HepG2 (cell line): ENCODE data around the gene FECH. TPM values are rescaled to one million over a fixed set of nuclear protein-coding genes. Genes with fewer than 3 reads are reported as not detected.
"Not testable (repeated sequence)": the region's sequence is repeated elsewhere in the genome, so short reads cannot be mapped to it uniquely, and the experiment has no call there.

Source experiments
- ATAC-seq: fragments of 200-7000 bp; cut with Tn5 transposase; 3 replicates; pipeline ENCODE4 v1.9.1; 2020; ENCODE audit warnings: mild to moderate bottlenecking, moderate library complexity
- BruUV-seq: library from RNA; stranded (reverse); fragments of 400-500 nt; replicated peaks from 2 replicates; lab custom pipeline; 2021; lab: Mats Ljungman, UMichigan
- CTCF ChIA-PET: fragments of 300-600 bp; formaldehyde crosslinking; extraction: SDS; loops from one replicate; lab custom pipeline; 2021; ENCODE audit warnings: low total read pairs, inconsistent platforms, low intra/inter-chr PET ratio; lab: Yijun Ruan, JAX
- POLR2A ChIA-PET: fragments of 350-600 bp; sonication (Branson Sonifier 250); formaldehyde crosslinking; loops from one replicate; lab custom pipeline; 2020; ENCODE audit warnings: antibody characterized with exemption, inconsistent platforms; lab: Yijun Ruan, JAX
- DNase-seq: peaks from one replicate; pipeline ENCODE4 v3.0.0-alpha.2; 2015; ENCODE audit warnings: low spot score
- FAIRE-seq: peaks from 3 replicates; lab custom pipeline; 2011; peaks lifted over from hg19 to GRCh38; lab: Jason Lieb, UNC
- H2AFZ ChIP-seq: one replicate; pipeline ENCODE4 v1.6.1; 2011; ENCODE audit warnings: low read length, inconsistent platforms
- H3K27ac ChIP-seq: fragments of 300-600 bp; 3 replicates; pipeline ENCODE4 v1.8.0; 2011; ENCODE audit warnings: mixed run types, mild to moderate bottlenecking, mixed read lengths, low read length, inconsistent platforms; ENCODE audit not compliant: insufficient read depth; ENCODE audit errors: extremely low read length
- H3K27me3 ChIP-seq, 2 experiments: fragments of 200-600 bp in 1 of 2; 2 replicates in 1 of 2; 3 replicates in 1 of 2; pipeline versions ENCODE4 v1.6.0 to v1.8.0; 2011; ENCODE audit warnings: low read length in 2 of 2, mild to moderate bottlenecking in 2 of 2, moderate library complexity in 2 of 2, inconsistent platforms in 1 of 2; ENCODE audit not compliant: insufficient read depth in 2 of 2, control insufficient read depth in 1 of 2
- H3K36me3 ChIP-seq, 2 experiments: fragments of 200-600 bp in 1 of 2; replicated peaks in 1 of 2; 2 replicates in 1 of 2; 3 replicates in 1 of 2; pipeline versions ENCODE4 v1.5.1 to v1.8.0; 2011; ENCODE audit warnings: low read length in 2 of 2, inconsistent platforms in 1 of 2; ENCODE audit not compliant: insufficient read depth in 2 of 2, control insufficient read depth in 1 of 2
- H3K4me1 ChIP-seq: 2 replicates; pipeline ENCODE4 v1.5.1; 2012; ENCODE audit warnings: low read length, inconsistent platforms; ENCODE audit not compliant: insufficient read depth
- H3K4me2 ChIP-seq: 2 replicates; pipeline ENCODE4 v1.6.0; 2011; ENCODE audit warnings: low read depth, low read length, inconsistent platforms
- H3K4me3 ChIP-seq, 3 experiments: fragments of 200-600 bp in 1 of 3; sonication (generic), shearing (Covaris generic) in 1 of 3; replicated peaks in 1 of 3; 2 replicates each; pipeline ENCODE4 v1.5.1; 2011 to 2016; ENCODE audit warnings: low read length in 3 of 3, inconsistent platforms in 2 of 3, low read depth in 2 of 3, mild to moderate bottlenecking in 2 of 3, control low read depth in 1 of 3, mixed read lengths in 1 of 3; ENCODE audit not compliant: insufficient read depth in 1 of 3
- H3K79me2 ChIP-seq: one replicate; pipeline ENCODE4 v1.6.1; 2011; ENCODE audit warnings: low read length, inconsistent platforms; ENCODE audit not compliant: insufficient read depth
- H3K9ac ChIP-seq: 2 replicates; pipeline ENCODE4 v1.6.0; 2011; ENCODE audit warnings: mild to moderate bottlenecking, low read depth, low read length, inconsistent platforms; ENCODE audit not compliant: insufficient read depth
- H3K9me3 ChIP-seq: 2 replicates; pipeline ENCODE4 v1.5.1; 2012; ENCODE audit warnings: mild to moderate bottlenecking, low read length
- H4K20me1 ChIP-seq: 2 replicates; pipeline ENCODE4 v1.6.0; 2011; ENCODE audit warnings: inconsistent platforms, mild to moderate bottlenecking, low read length, moderate library complexity; ENCODE audit not compliant: insufficient read depth
- PAX8 ChIP-seq: sonication (generic); formaldehyde crosslinking; IDR thresholded peaks from 2 replicates; pipeline ENCODE4 v1.8.0; 2022; ENCODE audit warnings: mild to moderate bottlenecking, missing genetic modification reagents, borderline replicate concordance
- REL ChIP-seq: sonication (generic); formaldehyde crosslinking; conservative IDR thresholded peaks from 2 replicates; pipeline ENCODE4 v1.8.0; 2022; ENCODE audit warnings: mild to moderate bottlenecking, missing genetic modification reagents, moderate library complexity
- RXRB ChIP-seq: IDR thresholded peaks from 2 replicates; pipeline ENCODE4 v1.6.1; 2016; ENCODE audit warnings: borderline replicate concordance, missing genetic modification reagents, missing compliant biosample characterization
- ZNF142 ChIP-seq: sonication (generic); formaldehyde crosslinking; IDR thresholded peaks from 2 replicates; pipeline ENCODE4 v1.4.0; 2020; ENCODE audit warnings: missing genetic modification reagents
- ZNF335 ChIP-seq: sonication (generic); formaldehyde crosslinking; IDR thresholded peaks from 2 replicates; pipeline ENCODE4 v1.4.0; 2020; ENCODE audit warnings: missing genetic modification reagents
- WGBS: methylation state at CpG from one replicate; pipeline ENCODE4 v1.1.6; 2017; ENCODE audit warnings: low lambda C conversion rate; 5-methylcytosine and 5-hydroxymethylcytosine counted together
- in situ Hi-C: cut with HindIII; loops from 2 replicates; pipeline ENCODE4 v1.10.0; 2017; ENCODE audit warnings: low pct_unique_long_range_greater_than_20kb; ENCODE audit not compliant: extremely low pct_ligation_motif_present
- intact Hi-C: fragments of 100-400 bp; cut with micrococcal nuclease; formaldehyde crosslinking; loops from one replicate; pipeline ENCODE4 v1.10.0; 2022; ENCODE audit not compliant: unreplicated experiment
- polyA plus RNA-seq, 8 experiments: library from polyadenylated mRNA; depleted of rRNA in 3 of 8; stranded (reverse) in 7 of 8; unstranded in 1 of 8; fragments of >200 nt; fragmentation: Illumina TruSeq in 4 of 8; extraction: Trizol in 4 of 8; gene quantifications; 2 replicates each; pipeline versions ENCODE4 v1.2.1 to v1.2.3, GENCODE V29; 2011 to 2016; ENCODE audit warnings: low read depth in 4 of 8, missing spikeins in 1 of 8, mixed read lengths in 1 of 8; ENCODE audit not compliant: insufficient read depth in 1 of 8
- total RNA-seq, 5 experiments: library from RNA; depleted of rRNA; stranded (reverse); fragments of >200 nt; fragmentation: Illumina TruSeq; extraction: Trizol; gene quantifications; 2 replicates each; pipeline ENCODE4 v1.2.3, GENCODE V29; 2016; ENCODE audit warnings: low read depth in 1 of 5
- TF ChIP-seq, protein P1 (sequence below): IDR thresholded peaks from 2 replicates; pipeline ENCODE4 v1.6.1; 2016; ENCODE audit warnings: low read depth
- TF ChIP-seq, protein P2 (sequence below): sonication (generic); formaldehyde crosslinking; IDR thresholded peaks from 2 replicates; pipeline ENCODE4 v1.4.0; 2020; ENCODE audit warnings: missing genetic modification reagents

Gene FECH
- total and polyA plus RNA-seq, 2 of the 13 experiments (the other 11 are each of a cell fraction or from before 2014, with no cell fraction given) = 14.7 to 21.9 TPM

DNA sequence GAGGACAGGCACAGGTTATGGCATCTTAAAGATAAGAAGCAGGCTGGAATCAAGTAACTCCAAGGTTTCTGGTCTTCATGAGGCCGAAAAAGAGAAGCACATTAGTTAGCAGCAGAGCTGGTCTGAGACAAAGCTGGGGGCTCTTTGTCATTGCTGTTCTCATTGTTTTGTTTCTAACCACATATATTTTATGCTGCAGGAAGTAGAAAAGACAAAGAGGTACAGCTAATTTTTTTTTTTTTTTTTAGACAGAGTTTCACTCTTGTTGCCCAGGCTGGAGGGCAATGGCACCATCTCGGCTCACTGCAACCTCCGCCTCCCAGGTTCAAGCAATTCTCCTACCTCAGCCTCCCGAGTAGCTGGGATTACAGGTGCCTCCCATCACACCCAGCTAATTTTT lies 6.2 kb upstream of the FECH start:
- CTCF ChIA-PET = not testable (repeated sequence)

DNA sequence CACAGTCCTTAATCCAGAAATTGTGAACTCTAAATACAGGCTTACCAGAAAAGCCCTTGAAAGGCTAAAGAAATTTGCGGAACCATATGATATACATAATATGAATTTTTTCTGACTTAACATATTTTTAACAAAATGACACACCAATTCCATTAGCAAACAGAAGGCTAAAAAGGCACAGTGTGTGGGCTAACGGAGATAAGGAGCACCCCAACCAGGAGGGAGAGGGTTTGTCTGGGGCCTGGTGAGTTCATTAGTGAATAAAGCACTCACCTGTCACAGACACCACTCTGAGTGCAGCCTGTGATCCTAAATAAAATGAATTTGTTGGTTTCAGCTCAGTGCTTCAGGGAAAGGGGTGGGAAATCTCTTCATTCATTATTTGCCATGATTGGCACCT lies 2.7 kb upstream of the FECH start:
- H3K27ac ChIP-seq = no peak overlapping the region
- H2AFZ ChIP-seq = no peak overlapping the region
- H3K9ac ChIP-seq = no peak overlapping the region
- H3K4me1 ChIP-seq = peaks cover 21% of the 10 kb centered on the region
- no peak overlapping the region for H3K4me2 ChIP-seq
- no peak for DNase-seq
- FAIRE-seq = no peak
- no peaks in the 10 kb centered on the region for H4K20me1 ChIP-seq
- WGBS = 81% methylated on average over 2 of the region's 2 CpGs
- in situ Hi-C loops (no loop called here), intact Hi-C loops (no loop called here)
- H3K27me3 ChIP-seq = no peaks in the 10 kb centered on the region
- no peak overlapping the region for H3K4me3 ChIP-seq
- H3K36me3 ChIP-seq = no peaks in the 10 kb centered on the region
- CTCF ChIA-PET = no interaction called here
- POLR2A ChIA-PET = no interaction called here
- no peaks in the 10 kb centered on the region for H3K79me2 ChIP-seq
- ATAC-seq = no peak
- BruUV-seq = no TSS peak
- H3K9me3 ChIP-seq = no peaks in the 10 kb centered on the region
- TF ChIP-seq PAX8 (no peak), REL (no peak), RXRB (no peak), ZNF142 (CRISPR knock-in tag) (no peak), ZNF335 (no peak)
- TF ChIP-seq, protein P1, sequence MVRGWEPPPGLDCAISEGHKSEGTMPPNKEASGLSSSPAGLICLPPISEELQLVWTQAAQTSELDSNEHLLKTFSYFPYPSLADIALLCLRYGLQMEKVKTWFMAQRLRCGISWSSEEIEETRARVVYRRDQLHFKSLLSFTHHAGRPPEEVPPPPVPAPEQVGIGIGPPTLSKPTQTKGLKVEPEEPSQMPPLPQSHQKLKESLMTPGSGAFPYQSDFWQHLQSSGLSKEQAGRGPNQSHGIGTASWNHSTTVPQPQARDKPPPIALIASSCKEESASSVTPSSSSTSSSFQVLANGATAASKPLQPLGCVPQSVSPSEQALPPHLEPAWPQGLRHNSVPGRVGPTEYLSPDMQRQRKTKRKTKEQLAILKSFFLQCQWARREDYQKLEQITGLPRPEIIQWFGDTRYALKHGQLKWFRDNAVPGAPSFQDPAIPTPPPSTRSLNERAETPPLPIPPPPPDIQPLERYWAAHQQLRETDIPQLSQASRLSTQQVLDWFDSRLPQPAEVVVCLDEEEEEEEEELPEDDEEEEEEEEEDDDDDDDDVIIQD (CRISPR knock-in tag) = no peak
- TF ChIP-seq, protein P2, sequence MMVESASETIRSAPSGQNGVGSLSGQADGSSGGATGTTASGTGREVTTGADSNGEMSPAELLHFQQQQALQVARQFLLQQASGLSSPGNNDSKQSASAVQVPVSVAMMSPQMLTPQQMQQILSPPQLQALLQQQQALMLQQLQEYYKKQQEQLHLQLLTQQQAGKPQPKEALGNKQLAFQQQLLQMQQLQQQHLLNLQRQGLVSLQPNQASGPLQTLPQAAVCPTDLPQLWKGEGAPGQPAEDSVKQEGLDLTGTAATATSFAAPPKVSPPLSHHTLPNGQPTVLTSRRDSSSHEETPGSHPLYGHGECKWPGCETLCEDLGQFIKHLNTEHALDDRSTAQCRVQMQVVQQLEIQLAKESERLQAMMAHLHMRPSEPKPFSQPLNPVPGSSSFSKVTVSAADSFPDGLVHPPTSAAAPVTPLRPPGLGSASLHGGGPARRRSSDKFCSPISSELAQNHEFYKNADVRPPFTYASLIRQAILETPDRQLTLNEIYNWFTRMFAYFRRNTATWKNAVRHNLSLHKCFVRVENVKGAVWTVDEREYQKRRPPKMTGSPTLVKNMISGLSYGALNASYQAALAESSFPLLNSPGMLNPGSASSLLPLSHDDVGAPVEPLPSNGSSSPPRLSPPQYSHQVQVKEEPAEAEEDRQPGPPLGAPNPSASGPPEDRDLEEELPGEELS (CRISPR knock-in tag) = no peak

More for the DNA sequence above, 6.2 kb upstream of the FECH start:
- H3K4me3 ChIP-seq, POLR2A ChIA-PET, H3K79me2 ChIP-seq, H3K4me2 ChIP-seq, ATAC-seq, intact Hi-C loops, H3K9ac ChIP-seq, BruUV-seq, H3K27ac ChIP-seq, H4K20me1 ChIP-seq, in situ Hi-C loops, DNase-seq, H3K36me3 ChIP-seq, FAIRE-seq, H3K27me3 ChIP-seq, H3K4me1 ChIP-seq, H2AFZ ChIP-seq, H3K9me3 ChIP-seq: not testable (repeated sequence)
- whole genome bisulfite sequencing = 93% methylated on average over 4 of the region's 4 CpGs
